Urinary bladder (tissue), 4 donors: ENCODE data around the gene AMD1. TPM values are rescaled to one million over a fixed set of nuclear protein-coding genes. Genes with fewer than 3 reads are reported as not detected.
"Not testable (repeated sequence)": the region's sequence is repeated elsewhere in the genome, so short reads cannot be mapped to it uniquely, and the experiment has no call there.

Experiments used
- DNase-seq: peaks from one replicate; pipeline ENCODE4 v3.0.0-alpha.2; 2015; ENCODE audit errors: extremely low spot score
- H3K27ac ChIP-seq: one replicate; pipeline ENCODE4 v1.5.1; 2013; ENCODE audit warnings: low read depth, mild to moderate bottlenecking, moderate library complexity
- H3K36me3 ChIP-seq: one replicate; pipeline ENCODE4 v1.6.1; 2013; ENCODE audit warnings: mild to moderate bottlenecking, moderate library complexity; ENCODE audit not compliant: insufficient read depth
- H3K4me1 ChIP-seq: one replicate; pipeline ENCODE4 v1.6.1; 2013; ENCODE audit warnings: mild to moderate bottlenecking, moderate library complexity; ENCODE audit not compliant: insufficient read depth
- H3K4me3 ChIP-seq: one replicate; pipeline ENCODE4 v1.5.1; 2013; ENCODE audit warnings: low read depth, low read length
- WGBS: extraction: QIAGEN DNeasy Blood & Tissue Kit; methylation state at CpG from one replicate; pipeline ENCODE4 v1.1.7; 2013; 5-methylcytosine and 5-hydroxymethylcytosine counted together
- polyA plus RNA-seq: library from polyadenylated mRNA; stranded (reverse); fragments of 200-250 nt; gene quantifications from one replicate; pipeline ENCODE4 v1.2.3, GENCODE V29; 2013
- total RNA-seq: library from RNA; depleted of rRNA; stranded (reverse); fragments of >200 nt; gene quantifications from one replicate; pipeline ENCODE4 v1.2.3, GENCODE V29; 2014
- donor health status: healthy with polysubstance abuse.
- donor health status: healthy.

AMD1 gene
- 92.8 TPM for total RNA-seq
- 37.0 TPM for polyA plus RNA-seq

- under 1% methylated on average over 59 of the region's 59 CpGs for WGBS
- Histone ChIP-seq H3K4me1 (peaks cover 1% of the 10 kb centered on the region), H3K27ac (peak within 1 kb of the TSS; percentile 91), H3K36me3 (no peaks in the 10 kb centered on the region), H3K4me3 (peak within 1 kb of the TSS; percentile 96)
- DNase-seq = peak; percentile 93
Observed at GRCh38 chr6:110873981-110874879, at the start of gene AMD1. Gene AMD1, plus strand, starts transcription at chr6:110874785. Its CDS starts 321 bp downstream, at chr6:110875106.

- H3K27ac ChIP-seq = no peak overlapping the region
- 54% methylated on average over 9 of the region's 9 CpGs for WGBS
- H3K4me1 ChIP-seq = no peaks in the 10 kb centered on the region
- no peak overlapping the region for H3K4me3 ChIP-seq
- no peak for DNase-seq
- no peaks in the 10 kb centered on the region for H3K36me3 ChIP-seq
Observed at GRCh38 chr6:110826236-110827129, 48.1 kb upstream of the AMD1 start.

GRCh38 chr6:110828396-110828795 lies 46.2 kb upstream of the AMD1 start:
- Histone ChIP-seq H3K36me3 (no peaks in the 10 kb centered on the region), H3K27ac (no peak overlapping the region), H3K4me3 (no peak overlapping the region), H3K4me1 (no peaks in the 10 kb centered on the region)
- no peak for DNase-seq
- 66% methylated on average over 1 of the region's 1 CpG for WGBS

- H3K27ac ChIP-seq = no peak overlapping the region
- H3K4me3 ChIP-seq = no peak overlapping the region
- no peak for DNase-seq
- H3K4me1 ChIP-seq = no peaks in the 10 kb centered on the region
- H3K36me3 ChIP-seq = no peaks in the 10 kb centered on the region
- 96% methylated on average over 6 of the region's 6 CpGs for WGBS
Observed at GRCh38 chr6:110831405-110831804, 43.2 kb upstream of the AMD1 start.

DNA sequence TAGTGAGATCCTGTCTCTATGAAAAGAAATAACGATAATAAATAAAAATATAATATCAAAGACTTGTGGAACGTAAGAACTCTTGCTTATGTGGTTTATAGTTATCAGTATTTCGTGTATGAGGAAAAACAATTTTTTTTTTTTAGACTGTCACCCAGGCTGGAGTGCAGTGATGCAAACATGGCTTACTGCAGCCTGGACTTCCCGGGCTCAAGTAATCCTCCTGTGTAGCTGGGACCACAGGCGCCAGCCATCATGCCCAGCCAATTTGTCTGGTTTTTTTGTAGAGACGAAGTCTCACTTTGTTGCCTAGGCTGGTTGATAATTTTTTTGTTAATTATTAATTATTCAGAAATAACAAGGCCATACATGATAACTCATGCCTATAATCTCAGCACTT lies 40.8 kb upstream of the AMD1 start:
- H3K27ac ChIP-seq = no peak overlapping the region
- WGBS = 91% methylated on average over 6 of the region's 6 CpGs
- DNase-seq = no peak
- no peak overlapping the region for H3K4me3 ChIP-seq
- H3K36me3 ChIP-seq = no peaks in the 10 kb centered on the region
- H3K4me1 ChIP-seq = no peaks in the 10 kb centered on the region

- not testable (repeated sequence) for H3K36me3 ChIP-seq, H3K27ac ChIP-seq, DNase-seq, H3K4me1 ChIP-seq, H3K4me3 ChIP-seq
- 83% methylated on average over 5 of the region's 5 CpGs for WGBS
Observed at GRCh38 chr6:110835751-110836150, 38.8 kb upstream of the AMD1 start.

- Histone ChIP-seq H3K27ac (no peak overlapping the region), H3K4me3 (no peak overlapping the region), H3K4me1 (no peaks in the 10 kb centered on the region), H3K36me3 (no peaks in the 10 kb centered on the region)
- DNase-seq = no peak
- WGBS = 85% methylated on average over 6 of the region's 6 CpGs
Observed at GRCh38 chr6:110841266-110841665, 33.3 kb upstream of the AMD1 start.

GRCh38 chr6:110849781-110850180 lies 24.8 kb upstream of the AMD1 start:
- Histone ChIP-seq H3K4me1 (no peaks in the 10 kb centered on the region), H3K36me3 (no peaks in the 10 kb centered on the region), H3K4me3 (no peak overlapping the region), H3K27ac (no peak overlapping the region)
- WGBS = 72% methylated on average over 4 of the region's 4 CpGs
- no peak for DNase-seq

- Histone ChIP-seq H3K4me3 (no peak overlapping the region), H3K36me3 (no peaks in the 10 kb centered on the region), H3K27ac (no peak overlapping the region), H3K4me1 (no peaks in the 10 kb centered on the region)
- no peak for DNase-seq
- WGBS = 98% methylated on average over 2 of the region's 2 CpGs
Observed at GRCh38 chr6:110852773-110853172, 21.8 kb upstream of the AMD1 start.

DNA sequence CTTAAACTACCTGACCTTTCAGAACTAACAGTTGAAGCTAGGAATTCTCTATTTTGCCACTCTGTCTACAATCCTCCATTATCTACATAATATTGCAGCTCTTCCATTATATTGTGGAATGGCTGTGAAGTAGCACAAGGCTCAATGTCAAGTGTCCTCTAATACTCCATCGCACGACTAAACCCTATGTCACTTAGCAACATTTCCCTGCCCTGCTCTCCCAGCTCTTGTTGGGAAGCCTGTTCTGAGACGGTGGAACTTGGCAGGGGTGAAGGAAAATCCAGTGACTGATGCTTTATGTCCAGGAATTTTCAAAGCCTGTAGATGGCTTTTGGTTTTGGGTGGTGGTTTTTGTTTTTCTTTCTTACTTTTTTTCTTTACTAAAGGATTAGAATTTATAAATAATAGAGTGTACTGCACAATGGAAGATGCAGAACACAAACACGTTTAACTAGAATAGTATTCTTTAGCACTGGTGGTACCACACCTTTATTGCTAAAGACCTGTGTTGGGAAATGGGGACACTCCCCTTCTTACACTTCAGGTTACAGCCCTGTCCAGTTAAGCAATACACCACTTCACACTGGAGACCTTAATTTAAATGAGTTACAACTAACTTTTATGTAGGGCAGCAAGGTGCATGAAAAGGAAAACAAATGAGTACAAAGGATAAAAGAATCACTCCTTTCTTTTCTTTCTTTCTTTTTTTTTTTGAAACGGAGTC lies 20.7 kb upstream of the AMD1 start:
- Histone ChIP-seq H3K27ac (no peak overlapping the region), H3K4me1 (no peaks in the 10 kb centered on the region), H3K36me3 (no peaks in the 10 kb centered on the region), H3K4me3 (no peak overlapping the region)
- DNase-seq = no peak
- 71% methylated on average over 5 of the region's 5 CpGs for WGBS

GRCh38 chr6:110856296-110856695 lies 18.3 kb upstream of the AMD1 start:
- Histone ChIP-seq H3K36me3 (no peaks in the 10 kb centered on the region), H3K27ac (no peak overlapping the region), H3K4me1 (no peaks in the 10 kb centered on the region), H3K4me3 (no peak overlapping the region)
- no peak for DNase-seq
- WGBS = 90% methylated on average over 3 of the region's 3 CpGs

DNA sequence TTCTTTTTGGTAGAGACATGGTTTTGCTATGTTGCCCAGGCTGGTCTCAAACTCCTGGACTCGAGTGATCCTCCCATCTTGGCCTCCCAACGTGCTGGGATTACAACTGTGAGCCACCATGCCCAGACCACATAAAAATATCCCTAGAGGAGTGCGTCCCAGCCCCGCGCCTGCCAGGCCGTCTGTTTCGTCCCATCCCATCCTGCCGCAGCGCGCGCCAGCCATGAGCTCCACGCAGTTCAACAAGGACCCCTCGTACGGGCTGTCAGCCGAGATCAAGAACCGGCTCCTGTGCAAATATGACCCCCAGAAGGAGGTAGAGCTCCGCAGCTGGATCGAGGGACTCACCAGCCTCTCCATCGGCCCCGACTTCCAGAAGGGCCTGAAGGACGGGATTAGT lies 16.6 kb upstream of the AMD1 start:
- 96% methylated on average over 21 of the region's 21 CpGs for WGBS
- no peak for DNase-seq
- Histone ChIP-seq H3K27ac (no peak overlapping the region), H3K4me1 (no peaks in the 10 kb centered on the region), H3K36me3 (no peaks in the 10 kb centered on the region), H3K4me3 (no peak overlapping the region)

DNA sequence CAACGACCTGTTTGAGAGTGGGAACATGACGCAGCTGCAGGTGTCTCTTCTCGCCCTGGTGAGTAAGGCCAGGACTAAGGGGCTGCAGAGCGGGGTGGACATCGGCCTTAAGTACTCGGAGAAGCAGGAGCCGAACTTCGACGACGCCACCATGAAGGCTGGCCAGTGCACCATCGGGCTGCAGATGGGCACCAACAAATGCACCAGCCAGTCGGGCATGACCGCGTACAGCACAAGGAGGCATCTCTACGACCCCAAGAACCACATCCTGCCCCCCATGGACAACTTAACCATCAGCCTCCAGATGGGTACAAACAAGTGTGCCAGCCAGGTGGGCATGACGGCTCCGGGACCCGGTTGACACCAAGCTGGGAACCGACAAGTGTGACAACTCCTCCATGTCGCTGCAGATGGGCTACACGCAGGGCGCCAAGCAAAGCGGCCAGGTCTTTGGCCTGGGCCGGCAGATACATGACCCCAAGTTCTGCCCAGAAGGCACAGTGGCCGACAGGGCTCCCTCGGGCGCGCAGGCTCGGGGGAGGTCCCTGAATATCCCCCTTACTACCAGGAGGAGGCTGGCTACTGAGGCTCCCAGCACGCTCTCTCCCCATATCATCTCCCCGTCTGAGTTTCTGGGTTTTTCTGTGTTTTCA lies 15.9 kb upstream of the AMD1 start:
- H3K4me3 ChIP-seq = no peak overlapping the region
- no peaks in the 10 kb centered on the region for H3K4me1 ChIP-seq
- 96% methylated on average over 31 of the region's 31 CpGs for WGBS
- H3K36me3 ChIP-seq = no peaks in the 10 kb centered on the region
- no peak overlapping the region for H3K27ac ChIP-seq
- DNase-seq = no peak
